NCI-H146 (cell line): ENCODE data around the gene RNF126.
A peak's percentile ranks its signal among the peaks of the same experiment; 100 is the strongest.

ENCODE experiments used
- DNase-seq: peaks from one replicate; lab custom pipeline; 2025; lab: John Stamatoyannopoulos, UW

RNF126 gene

GRCh38 chr19:646779-647565 is 16.0 kb downstream of the RNF126 start:
- no peak for DNase-seq

- no peak for DNase-seq
Observed at GRCh38 chr19:645912-646778, 16.9 kb downstream of the RNF126 start.

- DNase-seq = no peak
Observed at GRCh38 chr19:644789-645188, 18.2 kb downstream of the RNF126 start.

GRCh38 chr19:644363-644762 is 18.7 kb downstream of the RNF126 start:
- DNase-seq = no peak

GRCh38 chr19:643736-644135 is 19.3 kb downstream of the RNF126 start:
- no peak for DNase-seq

GRCh38 chr19:642767-643727 is 20.0 kb downstream of the RNF126 start:
- no peak for DNase-seq

GRCh38 chr19:641702-642101 is 21.3 kb downstream of the RNF126 start:
- no peak for DNase-seq

GRCh38 chr19:640606-641189 is 22.3 kb downstream of the RNF126 start:
- DNase-seq = no peak

GRCh38 chr19:640161-640558 is 22.9 kb downstream of the RNF126 start:
- no peak for DNase-seq

GRCh38 chr19:639253-640160 is 23.5 kb downstream of the RNF126 start, which contains the start of gene FGF22:
Gene FGF22 (plus strand): TSS chr19:639879. CDS start chr19:639926, 47 bp downstream.
- DNase-seq = peak; percentile 83

GRCh38 chr19:638906-639252 is 24.1 kb downstream of the RNF126 start:
- DNase-seq = no peak

GRCh38 chr19:634975-635652 is 27.9 kb downstream of the RNF126 start:
- no peak for DNase-seq

- no peak for DNase-seq
Observed at GRCh38 chr19:633786-634639, 29.0 kb downstream of the RNF126 start.

GRCh38 chr19:633068-633785 is 29.8 kb downstream of the RNF126 start, which contains the start of gene POLRMT:
Gene POLRMT (minus strand): TSS chr19:633537. CDS start chr19:633512, 25 bp downstream.
- DNase-seq = peak; percentile 95

- DNase-seq = peak; percentile 23
Observed at GRCh38 chr19:632579-633067, 30.4 kb downstream of the RNF126 start.

GRCh38 chr19:629961-630714 is 32.9 kb downstream of the RNF126 start:
- no peak for DNase-seq

GRCh38 chr19:629515-629914 is 33.5 kb downstream of the RNF126 start:
- DNase-seq = peak; percentile 66
